MCF 10A (cell line): ENCODE measurements around the gene NPW. TPM values are rescaled to one million over a fixed set of nuclear protein-coding genes. Genes with fewer than 3 reads are reported as not detected.

Experiments used
- BruUV-seq: library from RNA; stranded (reverse); fragments of 400-500 nt; replicated peaks from 2 replicates; lab custom pipeline; 2021; lab: Mats Ljungman, UMichigan
- CTCF ChIA-PET: fragments of 300-600 bp; sonication (Branson Sonifier 250); formaldehyde crosslinking; extraction: SDS; loops from one replicate; lab custom pipeline; 2021; ENCODE audit warnings: antibody characterized with exemption, inconsistent platforms; lab: Yijun Ruan, JAX
- POLR2A ChIA-PET: fragments of 300-600, 350-650 bp; sonication (Branson Sonifier 250); formaldehyde crosslinking; extraction: SDS; loops from one replicate; lab custom pipeline; 2020; ENCODE audit warnings: antibody characterized with exemption, inconsistent platforms; lab: Yijun Ruan, JAX
- DNase-seq: peaks from one replicate; pipeline ENCODE4 v3.0.0-alpha.2; 2018; ENCODE audit not compliant: unreplicated experiment
- H3K27ac Mint-ChIP-seq: one replicate; pipeline ENCODE4 v1.8.0; 2022; ENCODE audit warnings: mild to moderate bottlenecking, low read depth, mixed read lengths; ENCODE audit not compliant: unreplicated experiment
- H3K27me3 Mint-ChIP-seq: one replicate; pipeline ENCODE4 v1.8.0; 2022; ENCODE audit warnings: mixed read lengths; ENCODE audit not compliant: insufficient read depth, unreplicated experiment
- H3K36me3 Mint-ChIP-seq: one replicate; pipeline ENCODE4 v1.8.0; 2022; ENCODE audit warnings: mild to moderate bottlenecking, moderate library complexity, mixed read lengths; ENCODE audit not compliant: insufficient read depth, unreplicated experiment
- H3K4me1 Mint-ChIP-seq: one replicate; pipeline ENCODE4 v1.8.0; 2022; ENCODE audit warnings: mixed read lengths; ENCODE audit not compliant: insufficient read depth, unreplicated experiment
- H3K4me3 Mint-ChIP-seq: one replicate; pipeline ENCODE4 v1.8.0; 2022; ENCODE audit warnings: mild to moderate bottlenecking, moderate library complexity, mixed read lengths; ENCODE audit not compliant: unreplicated experiment
- H3K9me3 Mint-ChIP-seq: one replicate; pipeline ENCODE4 v1.8.0; 2022; ENCODE audit warnings: mixed read lengths; ENCODE audit not compliant: unreplicated experiment
- intact Hi-C: fragments of 100-400 bp; cut with micrococcal nuclease; formaldehyde crosslinking; loops from 2 replicates; pipeline ENCODE4 v1.14.1; 2022
- total RNA-seq: library from RNA; stranded (reverse); gene quantifications from 2 replicates; pipeline ENCODE4 v1.2.3, GENCODE V29; 2022
- TF ChIP-seq, protein P1 (sequence below): fragments of 200-600 bp; IDR thresholded peaks from one replicate; pipeline ENCODE4 v1.8.0; 2022; ENCODE audit warnings: antibody characterized with exemption, mild to moderate bottlenecking; ENCODE audit not compliant: unreplicated experiment

The NPW gene
- total RNA-seq, 1 experiment from 2014 or later, result 4.9 TPM

GRCh38 chr16:2019921-2020831 is 591 bp downstream of the NPW start:
- no peak for DNase-seq
- peaks cover 7% of the 10 kb centered on the region for H3K36me3 Mint-ChIP-seq
- no peaks in the 10 kb centered on the region for H3K27me3 Mint-ChIP-seq
- BruUV-seq, result no TSS peak
- no peak overlapping the region for H3K27ac Mint-ChIP-seq
- H3K4me1 Mint-ChIP-seq, result peaks cover 16% of the 10 kb centered on the region
- no peaks in the 10 kb centered on the region for H3K9me3 Mint-ChIP-seq
- H3K4me3 Mint-ChIP-seq, result no peak overlapping the region
- ChIA-PET CTCF (interaction anchor here (0.5 to 1.0 kb wide), 4 partner anchors 118 to 337 kb away, joined by 3 to 4 read pairs (median 4); no protein-coding TSS in a partner anchor), POLR2A (interaction anchor here (1.1 to 2.5 kb wide), 4 partner anchors 12 to 135 kb away, joined by 3 to 7 read pairs (median 6); no protein-coding TSS in a partner anchor)
- TF ChIP-seq, protein P1, sequence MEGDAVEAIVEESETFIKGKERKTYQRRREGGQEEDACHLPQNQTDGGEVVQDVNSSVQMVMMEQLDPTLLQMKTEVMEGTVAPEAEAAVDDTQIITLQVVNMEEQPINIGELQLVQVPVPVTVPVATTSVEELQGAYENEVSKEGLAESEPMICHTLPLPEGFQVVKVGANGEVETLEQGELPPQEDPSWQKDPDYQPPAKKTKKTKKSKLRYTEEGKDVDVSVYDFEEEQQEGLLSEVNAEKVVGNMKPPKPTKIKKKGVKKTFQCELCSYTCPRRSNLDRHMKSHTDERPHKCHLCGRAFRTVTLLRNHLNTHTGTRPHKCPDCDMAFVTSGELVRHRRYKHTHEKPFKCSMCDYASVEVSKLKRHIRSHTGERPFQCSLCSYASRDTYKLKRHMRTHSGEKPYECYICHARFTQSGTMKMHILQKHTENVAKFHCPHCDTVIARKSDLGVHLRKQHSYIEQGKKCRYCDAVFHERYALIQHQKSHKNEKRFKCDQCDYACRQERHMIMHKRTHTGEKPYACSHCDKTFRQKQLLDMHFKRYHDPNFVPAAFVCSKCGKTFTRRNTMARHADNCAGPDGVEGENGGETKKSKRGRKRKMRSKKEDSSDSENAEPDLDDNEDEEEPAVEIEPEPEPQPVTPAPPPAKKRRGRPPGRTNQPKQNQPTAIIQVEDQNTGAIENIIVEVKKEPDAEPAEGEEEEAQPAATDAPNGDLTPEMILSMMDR, result no peak
- intact Hi-C loops, result no loop called here

DNA sequence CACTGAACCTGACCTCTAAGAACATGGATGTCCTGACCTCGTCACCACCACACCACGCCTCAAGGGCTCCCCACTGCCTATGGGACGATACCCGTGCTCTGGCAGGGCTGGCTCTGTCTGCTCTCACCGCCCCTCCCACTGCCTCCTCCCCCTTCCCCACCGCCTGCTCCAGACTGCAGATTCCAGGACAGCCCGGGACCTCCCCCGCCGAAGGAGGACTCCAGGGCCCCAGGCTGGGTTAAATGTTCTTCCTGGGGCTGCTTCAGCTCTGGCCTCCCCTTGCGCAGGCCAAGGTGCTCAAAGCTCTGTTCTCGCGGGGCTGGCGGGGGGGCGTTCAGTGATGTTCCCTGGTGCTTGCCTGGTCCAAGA is 3.1 kb downstream of the NPW start:
- no peak for DNase-seq

DNA sequence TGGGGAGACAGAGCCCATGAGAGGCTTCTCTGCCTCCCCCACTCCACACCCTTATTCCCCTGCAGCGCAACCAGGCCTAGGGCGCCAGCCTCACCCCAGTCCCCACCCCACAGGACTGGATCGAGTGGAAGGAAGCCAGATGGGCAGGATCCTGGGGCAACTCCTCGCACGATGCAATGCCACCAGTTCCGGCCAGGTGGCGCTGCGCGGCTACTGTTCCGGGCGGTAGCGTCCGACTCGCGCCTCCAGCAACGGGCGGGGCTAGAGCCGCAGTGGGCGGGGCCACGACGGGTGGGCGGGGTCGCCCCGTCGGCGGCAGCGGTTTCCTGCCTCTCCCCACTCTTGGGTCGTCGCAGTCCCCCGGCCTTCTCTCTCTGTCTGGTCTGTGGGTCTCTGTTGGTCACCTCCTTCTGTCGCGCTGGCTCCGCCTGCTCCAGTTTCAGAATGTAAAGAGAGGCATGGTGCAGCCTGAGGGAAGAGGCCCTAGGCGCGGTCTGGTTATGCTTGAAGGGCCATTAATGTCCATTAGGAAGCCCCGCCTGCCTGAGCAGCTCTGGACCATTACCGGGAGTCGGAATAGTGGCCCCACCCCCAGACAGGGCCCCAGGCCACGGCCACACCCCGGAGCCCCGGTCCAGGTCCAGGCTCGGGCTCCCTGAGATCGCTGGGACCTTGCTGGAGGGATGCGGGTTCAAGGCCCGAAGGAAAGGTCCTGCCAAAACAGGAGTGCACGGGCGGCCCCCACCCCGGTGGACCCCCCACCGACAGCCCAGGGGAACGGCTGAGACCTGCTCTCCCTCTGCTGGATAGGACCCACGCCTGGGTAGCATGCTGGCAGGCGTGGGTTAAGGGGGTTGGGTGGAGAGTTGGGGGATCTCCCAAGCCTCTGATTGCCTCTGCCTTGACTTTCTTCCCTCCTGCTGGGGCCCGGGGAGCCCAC is 3.8 kb downstream of the NPW start:
- ChIA-PET POLR2A (interaction anchor here (0.6 to 2.1 kb wide), 9 partner anchors 16 to 132 kb away, joined by 3 to 8 read pairs (median 4); partner anchors contain the start of genes NOXO1, NTHL1, TRAF7 and TSC2), CTCF (interaction anchor here (0.6 to 1.7 kb wide), 17 partner anchors 10 to 182 kb away, joined by 3 to 19 read pairs (median 4); partner anchors contain the start of genes NTHL1, TSC2 and ZNF598)
- Mint-ChIP-seq H3K36me3 (peaks cover 7% of the 10 kb centered on the region), H3K27ac (peak overlapping the region; percentile 11), H3K4me3 (peak overlapping the region; percentile 18), H3K4me1 (peaks cover 9% of the 10 kb centered on the region), H3K27me3 (no peaks in the 10 kb centered on the region), H3K9me3 (no peaks in the 10 kb centered on the region)
- peak; percentile 88 for DNase-seq
- TF ChIP-seq, protein P1, result peak; percentile 96
- BruUV-seq, result no TSS peak
- intact Hi-C loops, result loop anchor here (2.0 kb wide), 2 partner anchors 33 to 117 kb away; no protein-coding TSS in a partner anchor

More for the DNA sequence above, 3.1 kb downstream of the NPW start:
- ChIA-PET POLR2A (interaction anchor here (0.6 to 2.1 kb wide), 10 partner anchors 15 to 133 kb away, joined by 3 to 8 read pairs (median 4); partner anchors contain the start of genes NOXO1, NTHL1, TBL3 and TRAF7), CTCF (interaction anchor here (0.5 to 1.7 kb wide), 16 partner anchors 9 to 187 kb away, joined by 3 to 19 read pairs (median 4); partner anchors contain the start of genes NTHL1, TSC2 and ZNF598)
- Mint-ChIP-seq H3K36me3 (peaks cover 7% of the 10 kb centered on the region), H3K4me3 (peak overlapping the region; percentile 18), H3K27ac (peak overlapping the region; percentile 11), H3K9me3 (no peaks in the 10 kb centered on the region), H3K27me3 (no peaks in the 10 kb centered on the region), H3K4me1 (peaks cover 9% of the 10 kb centered on the region)
- TF ChIP-seq, protein P1, result no peak
- intact Hi-C loops, result loop anchor here (2.0 kb wide), 2 partner anchors 34 to 118 kb away; no protein-coding TSS in a partner anchor
- no TSS peak for BruUV-seq
